Gastroesophageal sphincter (tissue), 4 donors: Measurements from ENCODE around the gene TET2. TPM values are rescaled to one million over a fixed set of nuclear protein-coding genes. Genes with fewer than 3 reads are reported as not detected.
A peak's percentile ranks its signal among the peaks of the same experiment; 100 is the strongest.

Experiments
- ATAC-seq: fragments of 150-250 bp; one replicate; pipeline ENCODE4 v1.9.1; 2016; ENCODE audit warnings: mild to moderate bottlenecking, moderate library complexity
- H3K27ac ChIP-seq, 4 donors: fragments of 200-600 bp; sonication (generic) in 3 of 4; 1 replicate in 3 of 4; 2 replicates in 1 of 4; pipeline ENCODE4 v1.5.1; 2016 to 2019
- H3K27me3 ChIP-seq: fragments of 200-600 bp; sonication (generic); one replicate; pipeline ENCODE4 v1.5.1; 2019
- H3K36me3 ChIP-seq, 2 donors: fragments of 200-600 bp; sonication (generic); one replicate each; pipeline ENCODE4 v1.5.1; 2019; ENCODE audit warnings: control low read depth in 1 of 2
- H3K4me1 ChIP-seq, 3 donors: fragments of 200-600 bp; sonication (generic); 1 replicate in 2 of 3; 2 replicates in 1 of 3; pipeline ENCODE4 v1.5.1; 2016 to 2019; ENCODE audit warnings: control low read depth in 2 of 3
- H3K4me3 ChIP-seq, 2 donors: fragments of 200-600 bp; sonication (generic); one replicate each; pipeline ENCODE4 v1.5.1; 2019; ENCODE audit warnings: mild to moderate bottlenecking in 1 of 2, moderate library complexity in 1 of 2
- H3K9me3 ChIP-seq, 3 donors: fragments of 200-600 bp; sonication (generic); one replicate each; pipeline ENCODE4 v1.5.1; 2017 to 2019; ENCODE audit warnings: control low read depth in 2 of 3
- EP300 ChIP-seq: sonication (generic); formaldehyde crosslinking; IDR thresholded peaks from one replicate; pipeline ENCODE4 v1.6.1; 2017; ENCODE audit warnings: antibody characterized with exemption, mild to moderate bottlenecking
- POLR2A ChIP-seq, 2 donors: fragments of 450-650 bp; IDR thresholded peaks; one replicate each; pipeline ENCODE4 v1.6.1; 2017; ENCODE audit warnings: antibody characterized with exemption in 2 of 2, mild to moderate bottlenecking in 2 of 2, moderate library complexity in 1 of 2
- POLR2AphosphoS5 ChIP-seq: sonication (generic); formaldehyde crosslinking; IDR thresholded peaks from one replicate; pipeline ENCODE4 v1.6.1; 2017; ENCODE audit warnings: antibody characterized with exemption
- WGBS, 2 donors: methylation state at CpG; one replicate each; pipeline ENCODE4 v1.1.5; 2018; ENCODE audit warnings: low coverage in 1 of 2; 5-methylcytosine and 5-hydroxymethylcytosine counted together
- total RNA-seq, 4 donors: library from RNA; depleted of rRNA; stranded (reverse); fragments of >200 nt; gene quantifications; one replicate each; pipeline ENCODE4 v1.1.0, GENCODE V29; 2016
- TF ChIP-seq, protein P1 (sequence below), 4 experiments: fragments of 200-600 bp in 2 of 4; fragments of 450-650 bp in 2 of 4; sonication (generic) in 1 of 4; IDR thresholded peaks; one replicate each; pipeline ENCODE4 v1.5.1; 2017 to 2019; ENCODE audit warnings: antibody characterized with exemption in 4 of 4, mild to moderate bottlenecking in 2 of 4, moderate library complexity in 2 of 4

The TET2 gene
- total RNA-seq, 4 donors from 2014 or later: 22.5 to 37.7 (median 27.8) TPM

DNA sequence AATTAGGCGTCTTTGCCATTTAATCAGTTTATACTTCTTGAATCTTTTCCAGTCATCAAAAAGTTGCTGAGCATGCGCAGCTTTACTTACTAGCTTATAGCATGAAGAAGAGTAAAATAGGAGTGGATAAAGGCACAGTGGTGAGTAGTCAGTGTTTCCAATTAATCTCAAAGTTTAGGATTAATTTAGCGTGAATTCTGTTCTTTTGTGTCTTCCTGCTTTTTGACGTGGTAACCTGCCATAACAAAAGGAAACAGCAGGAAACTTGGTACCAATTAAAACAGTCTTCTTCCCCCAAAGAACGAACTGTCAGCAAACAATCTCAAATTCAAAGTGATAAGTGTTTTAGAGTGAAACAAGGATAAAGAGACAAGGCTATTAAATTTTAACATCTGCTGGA, 61.9 kb downstream of the TET2 start:
- 84 to 89% methylated on average over 4 to 5 of the region's 5 CpGs for WGBS, 2 donors
- TF ChIP-seq POLR2AphosphoS5: no peak
- TF ChIP-seq POLR2A (IDR thresholded peaks at IDR 0.05): no peak
- TF ChIP-seq EP300: no peak
- TF ChIP-seq, protein P1, sequence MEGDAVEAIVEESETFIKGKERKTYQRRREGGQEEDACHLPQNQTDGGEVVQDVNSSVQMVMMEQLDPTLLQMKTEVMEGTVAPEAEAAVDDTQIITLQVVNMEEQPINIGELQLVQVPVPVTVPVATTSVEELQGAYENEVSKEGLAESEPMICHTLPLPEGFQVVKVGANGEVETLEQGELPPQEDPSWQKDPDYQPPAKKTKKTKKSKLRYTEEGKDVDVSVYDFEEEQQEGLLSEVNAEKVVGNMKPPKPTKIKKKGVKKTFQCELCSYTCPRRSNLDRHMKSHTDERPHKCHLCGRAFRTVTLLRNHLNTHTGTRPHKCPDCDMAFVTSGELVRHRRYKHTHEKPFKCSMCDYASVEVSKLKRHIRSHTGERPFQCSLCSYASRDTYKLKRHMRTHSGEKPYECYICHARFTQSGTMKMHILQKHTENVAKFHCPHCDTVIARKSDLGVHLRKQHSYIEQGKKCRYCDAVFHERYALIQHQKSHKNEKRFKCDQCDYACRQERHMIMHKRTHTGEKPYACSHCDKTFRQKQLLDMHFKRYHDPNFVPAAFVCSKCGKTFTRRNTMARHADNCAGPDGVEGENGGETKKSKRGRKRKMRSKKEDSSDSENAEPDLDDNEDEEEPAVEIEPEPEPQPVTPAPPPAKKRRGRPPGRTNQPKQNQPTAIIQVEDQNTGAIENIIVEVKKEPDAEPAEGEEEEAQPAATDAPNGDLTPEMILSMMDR (IDR thresholded peaks at IDR 0.05): no peak
- Histone ChIP-seq H3K27ac (no peak overlapping the region), H3K9me3 (no peaks in the 10 kb centered on the region), H3K27me3 (no peaks in the 10 kb centered on the region), H3K4me1 (no peaks in the 10 kb centered on the region), H3K4me3 (no peak overlapping the region), H3K36me3 (peaks cover 0 to 6% of the 10 kb centered on the region in 2 donors)
- no peak for ATAC-seq

DNA sequence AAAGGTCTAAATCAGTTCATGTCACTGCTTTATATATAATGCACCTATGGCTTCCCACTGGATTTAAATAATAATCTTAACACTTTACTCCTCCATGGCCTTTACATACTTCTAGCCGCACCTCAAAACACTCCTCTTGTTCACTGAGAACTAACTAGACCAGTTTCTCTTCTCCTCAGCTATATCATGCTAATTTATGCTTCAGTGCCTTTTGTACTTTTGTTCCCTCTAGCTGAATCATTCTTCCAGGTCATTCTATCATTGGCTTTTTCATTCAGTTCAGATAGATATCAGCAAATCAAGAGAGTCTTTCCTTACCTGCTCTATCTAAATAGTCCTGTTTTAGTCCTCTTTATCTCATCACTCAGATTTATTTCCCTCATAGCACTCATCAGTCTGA, 64.2 kb downstream of the TET2 start:
- 100% methylated on average over 1 of the region's 1 CpG for WGBS, 2 donors
- H3K27ac ChIP-seq: no peak overlapping the region
- TF ChIP-seq POLR2A (IDR thresholded peaks at IDR 0.05) (no peak), POLR2AphosphoS5 (no peak), EP300 (no peak)
- TF ChIP-seq, protein P1 (IDR thresholded peaks at IDR 0.05): no peak
- H3K9me3 ChIP-seq: no peaks in the 10 kb centered on the region
- no peak for ATAC-seq
- no peaks in the 10 kb centered on the region for H3K27me3 ChIP-seq
- H3K4me1 ChIP-seq: peaks cover 0 to 15% (median 2%) of the 10 kb centered on the region in 3 donors
- H3K4me3 ChIP-seq: no peak overlapping the region
- H3K36me3 ChIP-seq: peaks cover 0 to 3% of the 10 kb centered on the region in 2 donors

DNA sequence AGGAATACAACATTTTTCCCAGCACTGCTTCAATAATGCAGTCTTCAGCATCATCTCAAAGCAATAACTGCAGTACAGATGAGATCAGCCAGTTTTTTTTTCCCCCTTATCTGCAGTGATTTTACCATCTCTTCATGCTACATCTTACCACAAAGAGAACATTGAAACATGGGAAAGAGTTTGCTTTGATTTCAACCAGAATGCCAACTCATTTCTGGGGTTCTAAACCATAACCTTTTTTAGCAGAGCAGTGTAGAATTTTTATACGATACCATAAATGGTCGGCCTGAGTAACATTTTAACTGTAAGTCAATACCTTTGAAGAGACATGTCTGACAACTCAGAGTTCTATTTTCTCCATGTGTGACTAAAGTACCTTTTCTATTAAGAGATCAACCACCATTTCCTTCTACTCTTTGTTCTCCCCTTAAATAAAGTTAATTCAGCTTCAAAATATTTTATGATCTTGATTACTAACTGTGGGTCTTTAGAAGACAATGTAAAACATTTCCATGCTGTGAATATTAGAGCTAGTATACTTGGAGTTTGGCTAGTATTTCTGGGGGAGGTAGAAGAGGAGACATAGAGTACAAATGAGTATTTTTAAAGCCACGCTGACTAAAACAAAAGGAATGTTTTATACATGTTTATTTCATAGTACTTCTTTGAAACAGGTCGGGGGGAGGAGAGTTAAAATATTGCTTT, 69.1 kb downstream of the TET2 start:
- WGBS, 2 donors: 37 to 40% methylated on average over 4 of the region's 4 CpGs
- H3K27ac ChIP-seq: peak overlapping the region in 1 of 4 donors; percentile 53
- no peak for ATAC-seq

DNA sequence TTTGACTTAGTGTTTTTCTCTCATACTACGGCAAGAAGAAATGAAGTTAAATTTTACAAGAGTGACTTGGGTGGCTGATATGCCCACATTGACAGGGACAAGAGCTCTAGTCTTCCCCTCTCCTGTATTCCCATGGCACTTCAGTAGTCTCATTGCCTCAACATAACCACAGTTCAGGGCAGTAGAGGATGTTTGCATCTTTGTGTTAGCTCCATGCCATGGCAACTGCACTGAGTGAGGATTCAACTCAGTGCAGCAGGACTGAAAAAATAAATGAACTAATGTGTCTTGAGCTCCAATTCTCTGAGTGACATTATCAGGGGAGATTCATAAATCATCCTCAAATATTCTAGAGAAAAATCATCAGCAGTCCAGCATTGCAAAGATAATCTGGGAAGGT, 78.8 kb downstream of the TET2 start:
- no peak for ATAC-seq
- TF ChIP-seq POLR2AphosphoS5 (no peak), POLR2A (IDR thresholded peaks at IDR 0.05) (no peak), EP300 (no peak)
- WGBS, 2 donors: 100% methylated on average over 1 of the region's 1 CpG; no CpG with 5 or more reads in 1 of the 2 donors
- no peak overlapping the region for H3K4me3 ChIP-seq
- H3K36me3 ChIP-seq: no peaks in the 10 kb centered on the region
- no peaks in the 10 kb centered on the region for H3K27me3 ChIP-seq
- no peak overlapping the region for H3K27ac ChIP-seq
- H3K9me3 ChIP-seq: no peaks in the 10 kb centered on the region
- H3K4me1 ChIP-seq: peaks cover 0 to 34% (median 0%) of the 10 kb centered on the region in 3 donors

More for the DNA sequence above, 69.1 kb downstream of the TET2 start:
- no peaks in the 10 kb centered on the region for H3K36me3 ChIP-seq
- TF ChIP-seq POLR2AphosphoS5: no peak
- peaks cover 0 to 23% (median 2%) of the 10 kb centered on the region in 3 donors for H3K4me1 ChIP-seq
- H3K4me3 ChIP-seq: no peak overlapping the region
- no peaks in the 10 kb centered on the region for H3K9me3 ChIP-seq
- no peaks in the 10 kb centered on the region for H3K27me3 ChIP-seq

DNA sequence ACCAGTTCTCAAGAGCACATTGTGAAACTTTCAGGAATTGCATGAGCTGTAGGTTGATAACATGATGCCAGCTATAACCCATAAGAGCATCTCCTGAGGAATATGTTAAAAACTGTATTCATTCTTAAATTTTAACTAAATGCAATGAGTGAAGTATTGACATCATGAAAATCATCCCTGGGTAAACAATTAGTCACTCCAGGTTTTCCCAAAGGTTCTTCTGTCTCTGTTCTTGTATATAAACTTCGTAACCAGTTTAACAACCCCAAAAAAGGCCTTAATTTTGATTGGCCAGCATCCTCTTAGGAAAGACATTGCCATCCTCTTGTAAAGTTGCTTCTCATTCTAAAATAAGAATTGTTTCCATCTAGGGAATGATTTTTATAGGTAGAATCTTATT, 80.4 kb downstream of the TET2 start:
- TF ChIP-seq EP300: no peak
- TF ChIP-seq POLR2A (IDR thresholded peaks at IDR 0.05): no peak
- no peak for TF ChIP-seq POLR2AphosphoS5
- TF ChIP-seq, protein P1 (IDR thresholded peaks at IDR 0.05): no peak
- Histone ChIP-seq H3K36me3 (no peaks in the 10 kb centered on the region), H3K9me3 (no peaks in the 10 kb centered on the region), H3K27ac (no peak overlapping the region), H3K4me1 (peaks cover 0 to 34% (median 0%) of the 10 kb centered on the region in 3 donors), H3K27me3 (no peaks in the 10 kb centered on the region), H3K4me3 (no peak overlapping the region)
- 89 to 90% methylated on average over 1 of the region's 1 CpG for WGBS, 2 donors
- ATAC-seq: no peak

DNA sequence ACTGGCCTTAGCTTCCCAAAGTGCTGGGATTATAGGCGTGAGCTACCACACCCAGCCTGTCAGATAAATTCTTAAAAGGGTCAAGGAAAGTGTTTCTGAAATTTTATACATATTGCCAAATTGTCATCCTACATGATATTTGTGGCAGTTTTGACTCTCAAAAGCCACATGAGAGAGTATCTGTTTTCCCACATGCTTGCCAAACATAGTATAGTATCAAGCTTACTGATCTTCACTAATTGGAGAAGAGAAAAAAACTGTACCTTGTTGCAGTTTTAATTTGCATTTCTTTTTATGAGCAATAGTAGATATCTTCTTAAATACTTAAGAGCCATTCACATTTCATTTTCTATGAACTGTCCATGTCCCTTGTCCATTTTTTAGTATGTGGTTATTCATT, 83.6 kb downstream of the TET2 start:
- no peak for TF ChIP-seq EP300
- no peak for TF ChIP-seq POLR2AphosphoS5
- no peak for TF ChIP-seq POLR2A (IDR thresholded peaks at IDR 0.05)
- TF ChIP-seq, protein P1 (IDR thresholded peaks at IDR 0.05): no peak
- H3K4me1 ChIP-seq: peaks cover 0 to 20% (median 0%) of the 10 kb centered on the region in 3 donors
- H3K4me3 ChIP-seq: no peak overlapping the region
- H3K27ac ChIP-seq: no peak overlapping the region
- 100% methylated on average over 1 of the region's 1 CpG; no CpG with 5 or more reads in 1 of the 2 donors for WGBS, 2 donors
- no peak for ATAC-seq
- H3K9me3 ChIP-seq: no peaks in the 10 kb centered on the region
- no peaks in the 10 kb centered on the region for H3K27me3 ChIP-seq
- peaks cover 0 to 15% of the 10 kb centered on the region in 2 donors for H3K36me3 ChIP-seq
